ENCODE results near the gene TIMM8A.
A peak's percentile ranks its signal among the peaks of the same experiment; 100 is the strongest.
"Not testable (repeated sequence)": the region's sequence is repeated elsewhere in the genome, so short reads cannot be mapped to it uniquely, and the experiment has no call there.

The TIMM8A gene

DNA sequence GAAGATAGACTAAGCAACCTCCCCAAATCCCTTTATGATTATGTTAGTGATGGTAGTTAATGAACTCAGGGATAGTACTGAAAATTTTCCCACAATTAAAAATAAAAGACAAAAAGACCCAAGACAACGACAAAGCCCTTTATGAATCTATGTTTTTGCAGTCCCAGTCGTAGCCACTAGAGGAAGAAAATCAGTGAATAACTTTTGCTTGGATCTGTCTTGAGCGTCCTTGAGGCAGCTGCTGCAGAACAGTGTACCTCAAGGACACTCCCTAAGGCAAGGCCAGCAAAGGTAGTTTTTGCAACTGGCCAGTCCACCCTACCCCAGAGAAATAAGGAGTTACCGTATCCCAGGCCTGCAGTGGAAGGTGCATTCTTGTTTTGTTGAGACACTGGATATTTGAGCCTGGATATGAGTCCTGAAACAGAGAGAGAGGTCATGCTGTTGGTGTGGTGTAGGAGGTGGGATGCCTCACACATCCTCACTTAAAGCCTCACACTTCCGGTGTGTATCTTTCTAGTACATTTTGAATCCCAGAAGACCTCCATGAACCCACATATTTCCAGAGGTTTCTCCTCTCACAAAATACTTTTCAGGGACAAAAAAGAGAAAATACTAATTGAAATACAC lies 8.7 kb upstream of the TIMM8A start:
- H3K27ac ChIP-seq = no peak overlapping the region
- H3K36me3 ChIP-seq (replicated peaks) = no peaks in the 10 kb centered on the region
- TF ChIP-seq CTCF (IDR thresholded peaks at IDR 0.05; ENCODE audit: low read depth, low read length, missing control alignments) = peak; percentile 44
- in situ Hi-C loops (cut with HindIII; ENCODE audit: low pct_ligation_motif_present, low sequenced_read_pairs) = no loop called here
- no peak overlapping the region for H3K4me3 ChIP-seq (ENCODE audit: low read depth, low read length)
- H3K27me3 ChIP-seq (replicated peaks) = no peaks in the 10 kb centered on the region
- peak; percentile 12 for DNase-seq

DNA sequence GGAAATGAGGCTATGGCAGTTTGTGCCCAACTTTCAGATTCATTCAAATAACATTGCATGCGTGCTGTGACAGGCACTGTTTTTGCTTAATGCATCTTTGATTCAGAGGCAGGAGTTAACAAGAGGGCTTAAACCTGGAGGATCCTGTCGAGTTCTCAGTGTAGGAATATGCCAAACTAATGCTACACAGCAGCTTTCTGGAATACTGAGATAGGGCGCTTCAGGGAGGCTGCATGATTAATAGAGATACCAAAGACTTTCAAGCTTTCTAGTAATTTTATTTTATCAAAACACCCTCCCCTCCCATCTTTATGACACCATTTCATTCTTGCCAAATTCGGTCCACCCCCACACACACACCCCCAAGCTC lies 636 bp upstream of the TIMM8A start:
- H3K27ac ChIP-seq = no peak overlapping the region
- in situ Hi-C loops (cut with HindIII; ENCODE audit: low pct_ligation_motif_present, low sequenced_read_pairs) = no loop called here
- H3K4me3 ChIP-seq (ENCODE audit: low read depth, low read length) = peak overlapping the region; percentile 75
- DNase-seq = no peak
- no peaks in the 10 kb centered on the region for H3K27me3 ChIP-seq (replicated peaks)
- no peak for TF ChIP-seq CTCF (IDR thresholded peaks at IDR 0.05; ENCODE audit: low read depth, low read length, missing control alignments)
- no peaks in the 10 kb centered on the region for H3K36me3 ChIP-seq (replicated peaks)

- DNase-seq = no peak
- Histone ChIP-seq H3K27ac (no peak overlapping the region), H3K36me3 (replicated peaks) (no peaks in the 10 kb centered on the region), H3K4me3 (ENCODE audit: low read depth, low read length) (peak overlapping the region; percentile 75), H3K27me3 (replicated peaks) (no peaks in the 10 kb centered on the region)
- TF ChIP-seq CTCF (IDR thresholded peaks at IDR 0.05; ENCODE audit: low read depth, low read length, missing control alignments) = no peak
- in situ Hi-C loops (cut with HindIII; ENCODE audit: low pct_ligation_motif_present, low sequenced_read_pairs) = no loop called here
Observed at GRCh38 chrX:101347859-101348451, 587 bp downstream of the TIMM8A start.

GRCh38 chrX:101337776-101338271 lies 10.7 kb downstream of the TIMM8A start:
- DNase-seq = no peak
- Histone ChIP-seq H3K27me3 (replicated peaks) (no peaks in the 10 kb centered on the region), H3K4me3 (ENCODE audit: low read depth, low read length) (no peak overlapping the region), H3K36me3 (replicated peaks) (no peaks in the 10 kb centered on the region), H3K27ac (no peak overlapping the region)
- TF ChIP-seq CTCF (IDR thresholded peaks at IDR 0.05; ENCODE audit: low read depth, low read length, missing control alignments) = no peak
- in situ Hi-C loops (cut with HindIII; ENCODE audit: low pct_ligation_motif_present, low sequenced_read_pairs) = no loop called here

DNA sequence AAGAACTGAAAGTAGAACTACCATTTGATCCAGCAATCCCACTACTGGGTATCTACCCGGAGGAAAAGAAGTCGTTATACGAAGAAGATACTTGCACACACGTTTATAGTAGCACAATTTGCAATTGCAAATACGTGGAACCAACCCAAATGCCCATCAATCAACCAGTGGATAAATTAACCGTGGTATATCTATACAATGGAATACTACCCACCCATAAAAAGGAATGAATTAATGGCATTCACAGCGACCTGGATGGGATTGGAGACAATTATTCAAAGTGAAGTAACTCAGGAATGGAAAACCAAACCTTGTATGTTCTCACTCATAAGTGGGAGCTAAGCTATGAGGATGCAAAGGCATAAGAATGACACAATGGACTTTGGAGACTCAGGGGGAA lies 14.2 kb downstream of the TIMM8A start:
- DNase-seq; H3K4me3 ChIP-seq (ENCODE audit: low read depth, low read length); in situ Hi-C loops (cut with HindIII; ENCODE audit: low pct_ligation_motif_present, low sequenced_read_pairs); H3K27me3 ChIP-seq (replicated peaks); H3K27ac ChIP-seq; H3K36me3 ChIP-seq (replicated peaks): not testable (repeated sequence)

GRCh38 chrX:101326600-101326999 lies 21.9 kb downstream of the TIMM8A start:
- H3K4me3 ChIP-seq (ENCODE audit: low read depth, low read length); H3K27ac ChIP-seq; DNase-seq; H3K36me3 ChIP-seq (replicated peaks); in situ Hi-C loops (cut with HindIII; ENCODE audit: low pct_ligation_motif_present, low sequenced_read_pairs); H3K27me3 ChIP-seq (replicated peaks): not testable (repeated sequence)

- H3K4me3 ChIP-seq (ENCODE audit: low read depth, low read length) = no peak overlapping the region
- no peaks in the 10 kb centered on the region for H3K27me3 ChIP-seq (replicated peaks)
- in situ Hi-C loops (cut with HindIII; ENCODE audit: low pct_ligation_motif_present, low sequenced_read_pairs) = no loop called here
- no peaks in the 10 kb centered on the region for H3K36me3 ChIP-seq (replicated peaks)
- H3K27ac ChIP-seq = no peak overlapping the region
- no peak for DNase-seq
- no peak for TF ChIP-seq CTCF (IDR thresholded peaks at IDR 0.05; ENCODE audit: low read depth, low read length, missing control alignments)
Observed at GRCh38 chrX:101303790-101304189, 44.8 kb downstream of the TIMM8A start.
